ENCODE data around the gene SHISAL2A.

GRCh38 chr1:52600533-52601179 lies 32.3 kb upstream of the SHISAL2A start:
- TF ChIP-seq POLR2A (IDR thresholded peaks at IDR 0.05) = no peak
- no peak for TF ChIP-seq CTCF (IDR thresholded peaks at IDR 0.05)
